Endothelial cell of umbilical vein (primary cell): ENCODE results near the gene RAPGEF4.

Experiments
- CTCF ChIP-seq, 2 donors: IDR thresholded peaks; 1 replicate in 1 of 2; 2 replicates in 1 of 2; pipeline ENCODE4 v1.5.1; 2011; ENCODE audit warnings: low read length in 2 of 2, mild to moderate bottlenecking in 2 of 2, moderate library complexity in 2 of 2, control low read depth in 1 of 2, inconsistent platforms in 1 of 2, low read depth in 1 of 2; ENCODE audit not compliant: insufficient read depth in 1 of 2; ENCODE audit errors: extremely low read depth in 1 of 2
- EZH2 ChIP-seq: IDR thresholded peaks from 2 replicates; pipeline ENCODE4 v1.6.1; 2012; ENCODE audit warnings: borderline replicate concordance, low read depth, mild to moderate bottlenecking, moderate library complexity, low read length, inconsistent platforms; ENCODE audit not compliant: severe bottlenecking
- JUN ChIP-seq: IDR thresholded peaks from 2 replicates; pipeline ENCODE4 v1.6.1; 2011; ENCODE audit warnings: borderline replicate concordance, low read depth; ENCODE audit not compliant: insufficient read length, insufficient read depth
- MAX ChIP-seq: IDR thresholded peaks from 2 replicates; pipeline ENCODE4 v1.6.1; 2011; ENCODE audit not compliant: insufficient read depth, insufficient read length
- MYC ChIP-seq: IDR thresholded peaks from one replicate; pipeline ENCODE4 v1.6.1; 2011; ENCODE audit warnings: mild to moderate bottlenecking, low read depth, low read length
- POLR2A ChIP-seq: IDR thresholded peaks from 2 replicates; pipeline ENCODE4 v1.6.1; 2012; ENCODE audit warnings: low read depth, mild to moderate bottlenecking, control low read depth, low read length
- POLR2AphosphoS5 ChIP-seq: IDR thresholded peaks from 2 replicates; pipeline ENCODE4 v1.6.1; 2012; ENCODE audit warnings: low read depth, mild to moderate bottlenecking, control low read depth, low read length, moderate library complexity; ENCODE audit not compliant: insufficient read depth

GRCh38 chr2:172896661-172897081 lies 161.0 kb downstream of the RAPGEF4 start:
- TF ChIP-seq CTCF (IDR thresholded peaks at IDR 0.05; ENCODE audit: extremely low read depth in 1 of 2, insufficient read depth in 1 of 2, low read depth in 1 of 2, low read length in 2 of 2) (no peak), EZH2 (no peak), POLR2AphosphoS5 (no peak), MAX (no peak), POLR2A (no peak), MYC (no peak), JUN (no peak)
